ENCODE measurements around the gene PTP4A2. TPM values are rescaled to one million over a fixed set of nuclear protein-coding genes. Genes with fewer than 3 reads are reported as not detected.
"Not testable (repeated sequence)": the region's sequence is repeated elsewhere in the genome, so short reads cannot be mapped to it uniquely, and the experiment has no call there.

Gene PTP4A2
- total RNA-seq, 8 experiments from 2014 or later: 94.8 to 242 (median 200) TPM

- Histone ChIP-seq H3K4me3 (no peak overlapping the region), H3K4me1 (replicated peaks in 1 of 2) (peaks cover 1 to 6% of the 10 kb centered on the region in 2 donors), H3K27ac (no peak overlapping the region)
- WGBS, 10 experiments: 70 to 95% (median 83%) methylated on average over 3 to 8 of the region's 8 CpGs
- no peak for ATAC-seq (replicated peaks in 6 of 8)
- in situ Hi-C loops (cut with MboI; ENCODE audit: low pct_unique_long_range_greater_than_20kb in 2 of 9, low sequenced_read_pairs in 9 of 9, unreplicated experiment in 9 of 9): loop anchor here in 4 of 9 experiments (10.0 to 25.0 kb wide), 3 partner anchors 147 to 299 kb away; partner anchors contain the start of gene SPOCD1 (in 2 of the 4)
Measured at GRCh38 chr1:31961536-31961935, 23.4 kb upstream of the PTP4A2 start.

GRCh38 chr1:31959521-31960340 is 21.6 kb upstream of the PTP4A2 start:
- WGBS, 10 experiments: 40 to 100% (median 76%) methylated on average over 1 to 6 of the region's 6 CpGs; no CpG with 5 or more reads in 1 of the 10 experiments
- peaks cover 13 to 25% of the 10 kb centered on the region in 2 donors for H3K4me1 ChIP-seq (replicated peaks in 1 of 2)
- H3K4me3 ChIP-seq: no peak overlapping the region
- no peak overlapping the region for H3K27ac ChIP-seq
- ATAC-seq (replicated peaks in 6 of 8): no peak
- in situ Hi-C loops (cut with MboI; ENCODE audit: low pct_unique_long_range_greater_than_20kb in 2 of 9, low sequenced_read_pairs in 9 of 9, unreplicated experiment in 9 of 9): loop anchor here in 4 of 9 experiments (10.0 to 25.0 kb wide), 3 partner anchors 145 to 297 kb away; partner anchors contain the start of gene SPOCD1 (in 2 of the 4)

- Histone ChIP-seq H3K4me3 (no peak overlapping the region), H3K27ac (no peak overlapping the region), H3K4me1 (replicated peaks in 1 of 2) (peaks cover 17 to 27% of the 10 kb centered on the region in 2 donors)
- no peak for ATAC-seq (replicated peaks in 6 of 8)
- in situ Hi-C loops (cut with MboI; ENCODE audit: low pct_unique_long_range_greater_than_20kb in 2 of 9, low sequenced_read_pairs in 9 of 9, unreplicated experiment in 9 of 9): loop anchor here in 3 of 9 experiments (25.0 kb wide), 2 partner anchors 146 to 296 kb away; partner anchors contain the start of gene SPOCD1 (in 1 of the 3)
- 71 to 93% (median 81%) methylated on average over 2 to 9 of the region's 9 CpGs for WGBS, 10 experiments
Measured at GRCh38 chr1:31957701-31958674, 19.8 kb upstream of the PTP4A2 start.

GRCh38 chr1:31955917-31956736 is 18.0 kb upstream of the PTP4A2 start:
- Histone ChIP-seq H3K4me1 (replicated peaks in 1 of 2) (peaks cover 25 to 33% of the 10 kb centered on the region in 2 donors), H3K27ac (peak overlapping the region; percentile 68 to 89), H3K4me3 (no peak overlapping the region)
- in situ Hi-C loops (cut with MboI; ENCODE audit: low pct_unique_long_range_greater_than_20kb in 2 of 9, low sequenced_read_pairs in 9 of 9, unreplicated experiment in 9 of 9): loop anchor here in 3 of 9 experiments (25.0 kb wide), 2 partner anchors 144 to 294 kb away; partner anchors contain the start of gene SPOCD1 (in 1 of the 3)
- WGBS, 10 experiments: 20 to 80% (median 62%) methylated on average over 1 to 9 of the region's 11 CpGs
- peak; percentile 86 to 97 (median 87) for ATAC-seq (replicated peaks in 6 of 8)

DNA sequence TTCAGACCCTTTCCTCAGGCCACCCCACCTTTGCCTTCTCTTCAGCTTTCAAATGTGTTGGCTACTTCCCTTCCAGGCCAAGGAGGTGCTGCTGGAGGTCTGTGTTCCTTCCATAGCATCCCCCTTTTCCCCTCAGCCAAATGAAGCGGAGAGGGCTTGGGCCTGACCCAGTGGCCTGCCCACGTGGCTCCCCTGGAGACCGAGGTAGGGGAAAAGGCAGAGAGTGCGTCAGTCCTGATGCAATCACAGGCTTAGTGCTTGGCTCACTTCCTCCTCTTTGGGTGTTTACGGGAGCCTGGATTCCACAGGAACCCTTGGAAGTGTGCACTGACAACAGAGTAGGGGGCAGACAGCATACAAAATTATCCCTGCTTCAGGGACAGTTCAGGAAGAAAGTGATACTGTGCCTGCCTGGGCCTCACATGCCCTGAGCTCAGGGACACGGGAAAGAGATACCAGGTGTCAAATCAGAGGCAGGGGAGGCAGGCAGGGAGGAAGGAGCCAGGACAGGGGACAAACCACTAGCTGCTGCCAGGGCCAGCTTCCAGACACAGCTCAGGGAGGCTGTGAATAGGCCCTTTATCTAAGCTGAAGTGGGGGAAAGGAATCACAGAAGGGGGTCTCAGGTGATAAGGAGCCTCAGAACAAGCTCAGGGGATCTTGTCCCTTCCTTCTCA is 16.6 kb upstream of the PTP4A2 start:
- H3K4me3 ChIP-seq: no peak overlapping the region
- 0 to 80% (median 47%) methylated on average over 1 to 6 of the region's 6 CpGs; no CpG with 5 or more reads in 3 of the 10 experiments for WGBS, 10 experiments
- H3K4me1 ChIP-seq (replicated peaks in 1 of 2): peaks cover 25 to 33% of the 10 kb centered on the region in 2 donors
- in situ Hi-C loops (cut with MboI; ENCODE audit: low pct_unique_long_range_greater_than_20kb in 2 of 9, low sequenced_read_pairs in 9 of 9, unreplicated experiment in 9 of 9): loop anchor here in 3 of 9 experiments (25.0 kb wide), 2 partner anchors 142 to 292 kb away; partner anchors contain the start of gene SPOCD1 (in 1 of the 3)
- peak; percentile 29 to 73 (median 62) for ATAC-seq (replicated peaks in 6 of 8)
- H3K27ac ChIP-seq: peak overlapping the region in 1 of 2 donors; percentile 89

DNA sequence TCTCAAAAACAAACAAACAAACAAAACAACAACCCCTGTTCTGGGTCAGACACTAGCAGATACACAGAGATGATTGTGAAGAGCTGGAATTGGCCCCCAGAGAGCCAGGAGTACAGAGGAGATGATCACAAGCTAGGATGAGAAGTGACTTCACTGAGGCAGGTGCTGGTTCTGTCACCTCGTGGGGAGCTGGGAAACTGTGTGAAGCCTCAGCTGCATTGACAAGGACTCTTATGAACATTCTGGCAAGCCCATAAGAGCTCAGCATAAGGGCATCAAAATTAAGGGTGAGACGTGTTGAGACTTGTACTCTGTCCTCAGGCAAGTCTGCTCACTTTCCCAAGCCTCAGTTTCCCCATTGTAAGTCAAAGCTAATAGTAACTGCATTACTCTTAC is 14.7 kb upstream of the PTP4A2 start:
- WGBS, 10 experiments: 40 to 100% (median 49%) methylated on average over 1 to 2 of the region's 2 CpGs; no CpG with 5 or more reads in 5 of the 10 experiments
- no peak for ATAC-seq (replicated peaks in 6 of 8)
- in situ Hi-C loops (cut with MboI; ENCODE audit: low pct_unique_long_range_greater_than_20kb in 2 of 9, low sequenced_read_pairs in 9 of 9, unreplicated experiment in 9 of 9): loop anchor here in 3 of 9 experiments (25.0 kb wide), 2 partner anchors 141 to 291 kb away; partner anchors contain the start of gene SPOCD1 (in 1 of the 3)
- H3K4me1 ChIP-seq (replicated peaks in 1 of 2): peaks cover 25 to 33% of the 10 kb centered on the region in 2 donors
- H3K4me3 ChIP-seq: no peak overlapping the region
- no peak overlapping the region for H3K27ac ChIP-seq

DNA sequence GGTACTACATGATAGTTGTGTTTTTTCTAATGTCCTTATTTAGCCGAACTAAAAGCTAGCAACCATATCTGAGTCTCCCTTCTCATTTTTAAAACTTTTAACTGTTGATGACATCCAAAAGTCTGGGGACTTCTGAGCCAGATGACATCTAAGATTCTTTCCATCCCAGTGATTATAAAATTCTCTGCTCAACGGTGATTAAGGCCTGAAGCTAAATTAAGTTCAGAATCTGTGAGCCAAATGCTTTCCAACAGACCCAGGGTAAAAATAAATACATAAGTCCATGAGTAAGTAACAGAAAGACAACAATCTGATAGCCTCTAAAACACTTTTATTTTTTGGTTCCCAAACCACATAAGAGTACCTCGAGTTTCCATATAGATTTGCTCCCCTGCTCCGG is 13.1 kb upstream of the PTP4A2 start:
- WGBS, 10 experiments: 19 to 91% (median 82%) methylated on average over 2 to 4 of the region's 4 CpGs
- Histone ChIP-seq H3K27ac (no peak overlapping the region), H3K4me1 (replicated peaks in 1 of 2) (peaks cover 22 to 26% of the 10 kb centered on the region in 2 donors), H3K4me3 (no peak overlapping the region)
- in situ Hi-C loops (cut with MboI; ENCODE audit: low pct_unique_long_range_greater_than_20kb in 2 of 9, low sequenced_read_pairs in 9 of 9, unreplicated experiment in 9 of 9): loop anchor here in 3 of 9 experiments (25.0 kb wide), 2 partner anchors 139 to 289 kb away; partner anchors contain the start of gene SPOCD1 (in 1 of the 3)
- ATAC-seq (replicated peaks in 6 of 8): no peak

- in situ Hi-C loops (cut with MboI; ENCODE audit: low pct_unique_long_range_greater_than_20kb in 2 of 9, low sequenced_read_pairs in 9 of 9, unreplicated experiment in 9 of 9): loop anchor here in 3 of 9 experiments (25.0 kb wide), 2 partner anchors 138 to 288 kb away; partner anchors contain the start of gene SPOCD1 (in 1 of the 3)
- Histone ChIP-seq H3K27ac (no peak overlapping the region), H3K4me1 (replicated peaks in 1 of 2) (peaks cover 13 to 14% of the 10 kb centered on the region in 2 donors), H3K4me3 (no peak overlapping the region)
- 67 to 100% (median 100%) methylated on average over 1 of the region's 1 CpG; no CpG with 5 or more reads in 4 of the 10 experiments for WGBS, 10 experiments
- ATAC-seq (replicated peaks in 6 of 8): no peak
Measured at GRCh38 chr1:31949862-31950261, 11.7 kb upstream of the PTP4A2 start.

- H3K27ac ChIP-seq; in situ Hi-C loops (cut with MboI; ENCODE audit: low pct_unique_long_range_greater_than_20kb in 2 of 9, low sequenced_read_pairs in 9 of 9, unreplicated experiment in 9 of 9); ATAC-seq (replicated peaks in 6 of 8); H3K4me3 ChIP-seq: not testable (repeated sequence)
- H3K4me1 ChIP-seq (replicated peaks in 1 of 2): peaks cover 11 to 12% of the 10 kb centered on the region in 2 donors
- WGBS, 10 experiments: 93 to 100% (median 99%) methylated on average over 1 to 10 of the region's 10 CpGs; no CpG with 5 or more reads in 2 of the 10 experiments
Measured at GRCh38 chr1:31945677-31946076, 7.5 kb upstream of the PTP4A2 start.

GRCh38 chr1:31944205-31945089 is 6.3 kb upstream of the PTP4A2 start:
- Histone ChIP-seq H3K4me3 (peak overlapping the region in 4 of 5 donors; percentile 5 to 23 (median 18)), H3K4me1 (replicated peaks in 1 of 2) (peaks cover 11 to 14% of the 10 kb centered on the region in 2 donors), H3K27ac (peak overlapping the region; percentile 31 to 76)
- WGBS, 10 experiments: 0 to 61% (median 29%) methylated on average over 2 to 47 of the region's 56 CpGs; no CpG with 5 or more reads in 2 of the 10 experiments
- in situ Hi-C loops (cut with MboI; ENCODE audit: low pct_unique_long_range_greater_than_20kb in 2 of 9, low sequenced_read_pairs in 9 of 9, unreplicated experiment in 9 of 9): no loop called here
- ATAC-seq (replicated peaks in 6 of 8): peak; percentile 79 to 95 (median 92)
